Amniotic epithelial cell (primary cell): ENCODE data around the gene SIGLEC6.
A peak's percentile ranks its signal among the peaks of the same experiment; 100 is the strongest.

ENCODE experiments used
- DNase-seq: peaks from one replicate; pipeline ENCODE4 v3.0.0-alpha.2; 2010; ENCODE audit warnings: low read depth

Gene SIGLEC6

GRCh38 chr19:51531349-51532315 is at the start of gene SIGLEC6:
Gene SIGLEC6, minus strand, starts transcription at chr19:51531670. Its CDS starts 22 bp downstream, at chr19:51531648.
- DNase-seq: no peak

- no peak for DNase-seq
These were observed 45.4 kb upstream of the SIGLEC6 start for GRCh38 chr19:51576850-51577249.

GRCh38 chr19:51573331-51573730 is 41.9 kb upstream of the SIGLEC6 start:
- peak; percentile 28 for DNase-seq

- DNase-seq: peak; percentile 43
These were observed 41.4 kb upstream of the SIGLEC6 start for GRCh38 chr19:51572908-51573307.

GRCh38 chr19:51572410-51572809 is 40.9 kb upstream of the SIGLEC6 start:
- no peak for DNase-seq

GRCh38 chr19:51571599-51571998 is 40.1 kb upstream of the SIGLEC6 start:
- DNase-seq: no peak

- DNase-seq: peak; percentile 95
These were observed 39.6 kb upstream of the SIGLEC6 start, which contains the start of gene ZNF175 for GRCh38 chr19:51570962-51571575. Gene ZNF175, plus strand, starts transcription at chr19:51571283. Its CDS starts 2,047 bp downstream, at chr19:51573330.

GRCh38 chr19:51568456-51568855 is 37.0 kb upstream of the SIGLEC6 start:
- DNase-seq: no peak

GRCh38 chr19:51567583-51567982 is 36.1 kb upstream of the SIGLEC6 start:
- DNase-seq: no peak

- no peak for DNase-seq
These were observed 35.1 kb upstream of the SIGLEC6 start for GRCh38 chr19:51566489-51567100.

GRCh38 chr19:51565583-51565982 is 34.1 kb upstream of the SIGLEC6 start:
- no peak for DNase-seq

GRCh38 chr19:51564791-51565190 is 33.3 kb upstream of the SIGLEC6 start:
- DNase-seq: no peak

GRCh38 chr19:51560339-51560738 is 28.9 kb upstream of the SIGLEC6 start:
- no peak for DNase-seq

- DNase-seq: no peak
These were observed 27.8 kb upstream of the SIGLEC6 start for GRCh38 chr19:51559240-51559639.

- DNase-seq: peak; percentile 40
These were observed 21.7 kb upstream of the SIGLEC6 start for GRCh38 chr19:51552996-51553725.

- no peak for DNase-seq
These were observed 21.1 kb upstream of the SIGLEC6 start for GRCh38 chr19:51552608-51552995.

GRCh38 chr19:51551673-51552432 is 20.4 kb upstream of the SIGLEC6 start:
- DNase-seq: no peak

- no peak for DNase-seq
These were observed 19.6 kb upstream of the SIGLEC6 start for GRCh38 chr19:51550848-51551672.

- no peak for DNase-seq
These were observed 18.3 kb upstream of the SIGLEC6 start for GRCh38 chr19:51549533-51550324.
